SU-DHL-6 (cell line): ENCODE measurements around the gene SOX18.

Experiments used
- CTCF ChIP-seq: fragments of 200-600 bp; sonication (generic); IDR thresholded peaks from one replicate; pipeline ENCODE4 v1.5.1; 2017; ENCODE audit warnings: antibody characterized with exemption, mild to moderate bottlenecking, low read length, moderate library complexity; ENCODE audit not compliant: insufficient read depth, poor library complexity, severe bottlenecking
- EZH2phosphoT487 ChIP-seq: fragments of 200-600 bp; sonication (generic), shearing (Covaris generic); conservative IDR thresholded peaks from 2 replicates; pipeline ENCODE4 v1.6.1; 2018; ENCODE audit warnings: mild to moderate bottlenecking, antibody characterized with exemption, low read length, moderate library complexity, mixed read lengths

GRCh38 chr20:64010711-64011237 lies 38.7 kb downstream of the SOX18 start:
- no peak for TF ChIP-seq CTCF
- TF ChIP-seq EZH2phosphoT487 = no peak
